GM19043 (cell line): ENCODE results near the gene PDE11A.

Experiments used
- ATAC-seq: cut with Tn5 transposase; IDR thresholded peaks from one replicate; pipeline ENCODE4 v1.9.1; 2021; ENCODE audit warnings: low read depth; ENCODE audit not compliant: unreplicated experiment

Gene PDE11A

DNA sequence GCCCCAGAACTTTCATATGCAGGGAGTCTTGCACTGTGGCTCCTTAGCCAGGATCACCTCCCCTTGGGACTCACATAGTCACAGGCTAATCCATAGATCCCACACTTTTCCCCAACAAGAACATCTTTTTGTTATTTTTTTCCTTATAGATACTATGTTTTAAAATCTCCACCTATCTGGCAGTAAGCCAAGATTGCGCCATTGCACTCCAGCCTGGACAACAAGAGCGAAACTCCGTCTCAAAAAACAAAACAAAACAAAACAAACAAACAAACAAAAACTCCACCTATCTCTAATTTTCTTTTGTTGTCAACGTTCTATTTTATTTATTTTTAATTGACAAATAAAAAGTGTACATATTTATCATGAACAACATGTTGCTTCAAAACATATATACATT lies 141.7 kb downstream of the PDE11A start:
- ATAC-seq: no peak

DNA sequence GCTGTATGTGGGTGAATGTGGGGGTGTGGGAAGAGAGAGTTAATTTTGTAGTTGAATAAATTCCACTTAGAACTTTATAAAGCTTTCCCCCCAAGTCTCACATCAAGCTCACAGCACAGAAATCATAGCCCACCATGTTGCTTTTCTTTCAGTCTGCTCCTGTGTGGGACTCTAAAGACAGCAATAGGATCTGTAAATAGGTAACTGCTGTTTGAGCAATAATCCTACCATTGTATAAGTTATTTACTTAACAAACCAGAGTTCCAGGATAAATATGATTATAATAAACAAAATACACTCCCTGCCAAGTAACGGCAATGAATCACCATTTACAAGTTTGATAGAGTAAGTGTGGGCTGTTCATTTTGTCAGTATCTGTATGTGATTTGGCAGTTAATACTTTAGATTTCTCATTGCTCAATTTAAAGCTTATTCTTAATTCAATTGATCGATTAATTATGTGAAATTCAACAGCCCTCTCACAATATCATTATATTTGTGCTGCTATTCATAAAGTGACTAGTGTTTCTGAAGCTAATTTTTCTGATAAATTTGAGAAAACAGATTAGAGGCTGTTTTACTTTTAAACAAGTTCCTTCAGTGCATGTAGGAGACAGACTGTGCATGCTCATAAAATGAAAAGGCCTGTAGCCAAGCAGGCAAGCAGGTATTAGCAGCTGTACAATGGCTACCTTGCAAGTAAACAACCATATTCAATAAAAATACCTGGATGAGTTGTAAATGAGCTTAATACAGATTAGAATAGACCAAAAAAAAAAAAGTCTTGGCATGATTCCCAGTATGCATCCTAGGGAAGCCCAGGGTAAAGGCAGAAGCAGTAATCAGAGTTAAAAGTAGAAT lies 142.7 kb downstream of the PDE11A start:
- no peak for ATAC-seq

DNA sequence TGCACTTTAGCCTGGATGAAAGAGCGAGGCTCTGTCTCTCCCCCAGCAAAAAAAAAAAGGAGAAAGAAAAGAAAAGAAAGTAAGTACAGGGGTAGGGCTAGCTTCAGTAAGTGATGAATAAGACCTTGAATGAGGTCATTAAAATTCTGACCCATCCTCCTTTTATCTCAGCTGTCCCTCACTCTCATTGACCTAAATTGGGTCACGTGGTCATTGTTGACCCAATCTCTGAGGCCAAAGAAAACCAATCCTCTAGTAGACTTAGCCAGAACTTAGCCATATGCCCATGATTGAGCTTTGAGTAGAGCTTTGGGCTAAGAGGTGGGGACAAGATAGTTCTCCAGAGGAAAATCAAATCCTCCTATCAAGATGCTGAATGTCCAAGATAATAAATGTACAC lies 149.3 kb downstream of the PDE11A start:
- ATAC-seq: no peak

DNA sequence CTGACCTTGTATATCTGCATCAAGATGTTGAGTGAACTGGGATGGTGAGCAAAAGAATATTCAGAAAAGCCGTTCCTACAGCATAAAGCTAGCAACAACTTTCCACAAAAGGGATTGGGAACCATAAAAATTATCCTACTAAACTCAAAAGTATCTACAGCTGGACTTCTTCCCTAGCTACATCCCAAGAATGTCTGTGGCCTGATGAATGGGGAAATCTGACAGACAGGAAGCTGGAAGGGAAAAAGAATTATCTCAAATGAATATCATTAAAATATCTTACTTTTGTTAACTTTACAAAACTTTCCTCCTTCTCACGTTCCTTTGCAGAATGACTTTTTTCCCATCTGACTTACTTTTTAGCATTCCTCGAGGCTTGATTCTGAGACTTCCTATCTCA lies 150.9 kb downstream of the PDE11A start:
- no peak for ATAC-seq

DNA sequence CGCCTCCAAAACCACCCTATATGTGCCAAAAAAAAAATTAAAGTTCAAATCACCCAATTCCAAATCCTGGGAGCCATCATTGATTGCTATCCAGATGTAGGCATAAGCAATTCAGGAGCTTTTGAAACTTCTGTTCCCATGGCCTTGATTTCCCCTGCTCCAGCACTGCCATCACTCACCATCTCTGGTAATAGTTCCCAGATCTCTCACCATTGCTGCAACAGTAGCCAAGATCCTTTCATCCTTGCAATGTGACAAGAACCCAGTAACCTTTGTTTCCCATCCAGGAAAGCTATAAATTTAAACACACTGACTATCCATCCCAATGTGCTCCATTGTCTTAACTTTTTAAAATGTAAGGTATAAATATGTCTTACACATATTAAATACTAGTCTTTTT lies 155.4 kb downstream of the PDE11A start:
- no peak for ATAC-seq

DNA sequence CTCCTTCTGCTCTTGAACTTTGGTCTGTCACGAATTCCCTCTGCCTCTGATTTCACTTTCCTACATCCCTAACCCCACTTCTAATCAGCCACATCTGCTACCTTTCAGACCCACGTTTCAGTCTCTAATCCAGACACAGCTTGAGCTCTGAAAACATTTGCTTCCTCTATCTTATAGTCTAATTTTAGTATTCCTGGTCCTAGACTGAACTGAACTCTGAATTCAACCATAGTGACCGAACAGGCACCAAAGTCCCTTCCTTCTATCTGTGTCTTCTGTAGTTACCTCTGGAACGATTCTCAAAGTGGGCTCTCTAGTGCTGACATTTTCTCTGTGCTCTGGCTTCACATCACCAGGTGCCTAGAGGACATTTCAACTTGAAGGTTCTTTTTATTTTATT lies 156.2 kb downstream of the PDE11A start:
- no peak for ATAC-seq

DNA sequence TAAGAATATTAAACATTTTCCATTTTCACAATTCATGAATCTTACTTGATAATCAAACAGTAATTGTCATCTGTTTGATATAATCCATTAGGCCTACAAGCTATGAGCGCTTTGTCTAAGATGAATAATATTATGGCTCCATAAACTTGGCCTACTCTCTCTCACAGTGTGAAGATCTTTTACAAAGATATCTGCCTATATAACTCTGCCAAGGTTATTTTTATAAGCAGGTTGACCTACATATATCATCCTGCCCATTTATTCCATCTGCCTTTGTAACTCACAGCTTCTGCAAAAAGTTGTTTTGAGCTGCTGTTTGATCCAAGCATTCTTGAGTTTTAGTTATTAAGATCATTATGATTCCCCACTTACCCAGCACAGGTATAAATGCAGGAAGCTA lies 158.3 kb downstream of the PDE11A start:
- no peak for ATAC-seq

DNA sequence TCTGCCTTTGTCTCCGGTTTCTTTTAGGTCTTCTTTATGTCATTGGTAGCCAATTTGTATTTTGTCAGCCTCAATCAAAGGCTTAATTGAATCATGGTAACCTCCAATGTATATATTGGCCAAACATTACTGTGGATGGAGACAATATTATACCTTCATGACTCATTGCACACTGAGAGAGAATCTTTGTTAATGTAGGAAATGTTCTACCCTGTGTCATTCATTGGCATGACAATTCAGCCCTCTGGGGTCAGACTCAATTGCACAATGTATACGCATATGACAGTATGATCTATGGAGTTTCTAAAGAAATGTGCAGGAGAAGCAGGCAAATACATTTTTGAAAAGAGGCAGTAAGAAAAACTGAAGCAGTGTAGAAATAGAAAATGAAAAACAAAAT lies 162.6 kb downstream of the PDE11A start:
- ATAC-seq: no peak

DNA sequence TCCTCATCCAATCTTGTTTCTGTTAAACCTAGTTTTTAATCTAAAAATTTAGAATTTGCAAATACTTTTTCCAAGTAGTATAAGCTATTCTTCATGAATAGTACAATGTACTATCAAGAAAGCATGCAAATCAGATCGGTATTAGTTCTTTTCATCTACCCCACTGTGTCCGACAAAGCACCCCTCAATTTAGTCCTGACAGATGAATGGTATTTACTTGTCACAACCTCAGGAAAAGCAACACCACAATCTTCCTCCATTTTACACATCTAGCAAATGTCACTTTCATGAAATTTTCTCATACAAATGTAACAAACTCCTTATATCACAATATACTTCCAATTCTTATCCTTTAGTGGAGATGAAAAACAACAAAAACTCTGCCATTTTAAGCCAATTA lies 163.8 kb downstream of the PDE11A start:
- no peak for ATAC-seq

DNA sequence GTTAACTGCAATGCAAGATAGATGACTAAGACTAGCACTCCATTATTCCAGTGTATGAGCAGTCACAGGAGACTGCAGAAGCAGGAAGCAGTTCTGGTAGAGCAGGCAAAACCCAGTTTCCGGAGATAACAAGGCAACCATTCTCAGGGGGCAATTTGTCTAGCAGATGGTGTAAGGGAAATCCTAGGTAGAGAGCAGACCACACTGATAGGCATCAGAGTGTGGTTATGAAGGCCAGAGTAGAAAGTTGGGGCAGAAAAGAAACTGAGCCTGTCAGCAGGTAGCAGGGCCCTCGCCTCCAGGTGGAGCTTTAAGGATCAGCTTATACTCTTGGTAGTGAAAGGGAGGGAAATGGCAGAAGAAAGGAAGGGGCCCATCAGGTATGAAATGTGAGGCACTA lies 164.4 kb downstream of the PDE11A start:
- ATAC-seq: no peak

DNA sequence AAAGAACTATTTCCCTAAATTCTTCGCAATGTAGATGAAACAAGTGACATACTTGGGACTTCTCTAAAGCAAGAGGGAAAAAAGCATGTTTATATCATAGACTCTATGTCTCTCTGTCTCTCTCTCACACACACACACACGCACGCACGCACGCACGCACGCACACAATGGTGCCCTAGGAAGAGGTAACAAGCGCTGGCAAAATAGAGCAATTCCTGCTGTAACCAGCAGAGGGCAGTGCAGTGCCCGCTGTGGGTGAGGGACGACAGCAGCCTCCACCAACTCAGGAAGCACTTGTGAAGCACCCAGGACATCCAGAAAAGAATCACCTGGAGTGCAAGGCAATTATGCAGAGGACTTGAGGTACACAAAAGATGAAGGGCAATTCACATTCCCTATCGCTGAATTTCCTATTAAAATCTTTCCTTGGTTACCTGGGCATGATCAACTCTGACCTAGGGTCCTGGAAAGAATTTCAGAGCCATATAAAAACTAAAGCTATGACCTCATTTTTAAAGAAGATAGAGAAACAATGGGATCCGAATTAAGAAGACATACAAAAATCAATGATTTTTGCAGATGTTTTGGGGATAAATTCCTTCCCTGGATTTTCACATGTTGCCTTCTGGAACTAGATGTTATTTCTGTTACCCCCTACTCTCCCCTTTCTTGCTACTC lies 166.4 kb downstream of the PDE11A start:
- ATAC-seq: peak; percentile 90

DNA sequence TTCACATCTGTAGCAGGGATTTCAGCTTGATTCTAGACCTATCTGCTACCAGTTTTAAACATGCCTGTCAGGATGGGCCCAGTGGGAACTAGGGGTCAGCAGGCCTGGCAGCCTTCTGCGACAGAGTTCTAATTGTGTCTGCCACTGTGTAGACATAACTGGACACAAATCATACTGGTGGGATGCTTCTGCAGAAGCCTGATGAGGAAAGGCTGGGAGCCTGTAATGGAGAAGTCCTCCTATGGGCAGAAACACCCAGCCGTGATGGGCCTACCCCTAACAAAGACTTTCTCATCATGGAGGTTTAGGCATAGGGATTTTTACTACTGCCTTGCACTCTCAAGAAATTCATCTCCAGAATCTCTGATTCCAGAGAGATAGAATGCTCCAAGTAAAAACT lies 166.9 kb downstream of the PDE11A start:
- no peak for ATAC-seq

DNA sequence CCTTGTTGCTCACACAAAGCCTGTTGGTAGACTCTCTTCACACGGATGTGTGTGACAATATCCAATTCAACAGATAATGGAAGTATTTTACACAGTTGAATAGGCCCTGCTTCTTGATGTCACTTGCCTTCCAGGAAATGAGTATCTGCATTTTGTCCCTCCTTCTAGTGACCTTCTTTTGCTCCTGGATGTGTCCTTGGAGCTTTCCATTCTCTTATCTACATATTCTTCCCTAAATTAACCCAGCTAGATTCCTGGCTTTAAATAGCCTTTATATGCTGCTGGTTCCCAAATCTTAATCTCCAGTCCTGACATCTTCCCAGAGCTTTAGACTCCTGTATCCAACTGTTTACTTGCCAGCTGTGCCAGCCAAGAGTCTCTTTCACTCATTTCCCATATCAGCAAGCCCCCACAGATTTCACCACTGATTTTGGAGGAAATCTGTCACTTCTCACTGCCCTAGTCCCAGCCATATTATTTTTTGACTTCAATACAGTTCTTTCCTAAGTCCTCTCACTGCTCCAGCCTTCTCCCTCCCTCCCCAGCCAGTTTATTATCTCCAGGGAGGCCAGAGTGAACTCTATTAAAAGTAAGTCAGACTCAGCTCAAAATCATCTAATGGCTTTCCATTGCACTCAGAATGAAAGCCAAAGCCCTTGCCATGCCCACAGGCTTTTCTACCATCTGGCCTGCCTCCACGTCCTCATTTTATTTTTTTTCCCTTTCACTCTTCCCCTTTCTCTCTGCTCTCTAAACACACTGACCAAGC lies 170.0 kb downstream of the PDE11A start:
- ATAC-seq: no peak

DNA sequence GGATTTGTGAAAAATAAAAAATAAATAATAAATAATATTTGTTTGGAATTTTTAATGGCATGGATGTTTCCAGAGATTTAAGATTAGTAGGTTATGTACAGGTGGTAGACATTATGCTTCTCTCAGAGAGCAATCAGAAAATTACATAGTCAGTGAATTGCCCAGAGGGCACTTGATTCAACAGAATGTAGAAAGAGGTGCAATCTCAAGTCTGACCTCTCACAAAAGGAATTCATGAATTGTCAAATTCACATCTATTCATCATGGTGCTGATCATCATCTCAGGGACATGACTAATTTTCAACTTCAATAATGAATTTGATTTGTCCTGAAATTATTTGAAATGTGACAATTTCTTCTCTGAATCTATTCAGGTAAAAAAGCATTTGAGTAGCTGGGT lies 172.5 kb downstream of the PDE11A start:
- ATAC-seq: no peak

DNA sequence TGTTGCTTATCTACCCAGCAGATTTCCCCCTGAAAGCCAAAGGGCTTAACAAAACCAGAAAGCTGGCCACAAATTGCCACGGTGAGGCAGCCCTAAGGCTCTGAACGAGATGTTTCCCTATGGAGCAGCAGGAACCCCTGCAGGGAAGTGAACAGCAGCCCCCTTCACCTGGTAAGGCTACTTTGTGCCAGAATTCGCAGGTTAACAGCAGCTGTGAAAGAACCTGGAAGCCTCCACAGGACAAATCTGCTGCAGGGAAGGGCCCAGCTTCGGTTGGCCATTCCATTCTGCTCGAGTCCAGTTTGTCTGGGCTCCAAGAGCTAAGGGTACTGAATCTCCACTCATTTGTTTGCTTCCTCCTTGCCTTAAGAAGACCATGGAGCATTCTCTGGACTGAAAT lies 175.3 kb downstream of the PDE11A start:
- ATAC-seq: no peak

DNA sequence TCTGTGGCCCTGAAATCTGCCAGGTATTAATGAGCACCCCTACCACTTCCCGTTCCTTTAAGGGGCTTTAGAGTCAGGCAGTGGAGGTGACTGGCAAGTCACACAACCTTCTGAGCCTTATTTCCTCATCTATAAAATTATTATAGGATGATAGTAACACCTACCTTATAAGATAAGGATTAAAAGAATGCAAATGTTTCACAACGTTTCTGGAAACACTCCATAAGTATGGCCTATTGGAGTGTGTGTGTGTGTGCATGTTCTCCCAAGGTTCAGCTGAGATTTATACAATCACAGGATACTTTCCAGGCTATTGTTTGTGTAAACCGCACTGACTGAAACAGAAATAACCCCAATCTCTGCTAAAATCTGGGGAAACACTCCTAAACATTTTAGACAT lies 176.0 kb downstream of the PDE11A start:
- ATAC-seq: no peak

DNA sequence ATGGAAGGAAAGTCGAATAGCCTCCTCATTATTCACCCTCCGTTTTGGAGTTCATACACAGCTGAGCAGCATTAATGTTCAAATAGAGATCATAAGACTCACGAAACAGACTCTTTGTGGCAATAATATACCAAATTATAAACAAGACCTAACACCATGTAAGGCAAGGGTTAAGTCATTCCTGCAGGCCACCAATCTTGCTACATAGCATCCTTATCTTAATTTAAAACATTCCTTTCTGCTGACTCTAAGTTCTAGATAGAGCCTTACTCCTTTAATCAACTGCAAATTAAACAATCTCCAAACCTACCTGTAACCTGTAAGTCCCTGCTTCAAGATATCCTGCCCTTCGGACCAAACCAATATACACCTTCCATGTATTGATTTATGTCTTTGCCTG lies 178.0 kb downstream of the PDE11A start:
- no peak for ATAC-seq

DNA sequence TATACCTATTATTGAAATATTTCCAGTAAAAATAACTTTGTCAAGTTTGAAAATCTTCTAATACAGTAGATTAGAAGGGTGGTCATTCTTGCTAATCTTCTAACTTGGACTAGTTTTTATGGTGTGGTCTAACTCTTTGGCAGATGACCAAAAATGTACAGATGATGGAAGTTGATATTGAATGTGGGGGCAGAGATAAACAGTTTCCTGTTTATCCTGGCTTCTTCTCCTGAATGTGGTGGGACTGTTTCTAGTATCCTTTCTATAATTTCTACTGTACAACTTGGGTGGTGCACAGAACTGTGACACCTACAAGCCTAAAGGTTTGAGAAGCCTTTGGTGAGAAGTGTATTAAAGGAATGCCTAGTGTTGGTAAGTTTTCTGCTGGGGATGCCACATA lies 178.7 kb downstream of the PDE11A start:
- ATAC-seq: no peak

DNA sequence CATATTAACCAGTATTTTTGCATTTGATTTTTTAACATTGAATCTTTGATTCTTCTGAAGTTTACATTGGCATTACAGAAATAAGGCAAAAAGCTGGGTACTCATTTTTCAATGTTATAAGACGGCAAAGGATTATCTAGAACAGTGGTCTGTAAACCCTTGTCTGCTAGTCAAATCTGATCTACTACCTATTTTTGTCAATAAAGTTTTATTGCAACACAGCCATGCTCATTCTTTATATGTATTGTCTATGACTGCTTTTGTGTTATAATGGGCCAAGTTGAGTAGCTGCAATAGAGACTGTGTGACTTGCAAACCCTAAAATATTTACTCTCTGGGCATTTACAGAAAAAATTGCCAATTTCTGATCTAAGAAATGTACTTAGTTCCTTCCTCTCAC lies 181.0 kb downstream of the PDE11A start:
- no peak for ATAC-seq

DNA sequence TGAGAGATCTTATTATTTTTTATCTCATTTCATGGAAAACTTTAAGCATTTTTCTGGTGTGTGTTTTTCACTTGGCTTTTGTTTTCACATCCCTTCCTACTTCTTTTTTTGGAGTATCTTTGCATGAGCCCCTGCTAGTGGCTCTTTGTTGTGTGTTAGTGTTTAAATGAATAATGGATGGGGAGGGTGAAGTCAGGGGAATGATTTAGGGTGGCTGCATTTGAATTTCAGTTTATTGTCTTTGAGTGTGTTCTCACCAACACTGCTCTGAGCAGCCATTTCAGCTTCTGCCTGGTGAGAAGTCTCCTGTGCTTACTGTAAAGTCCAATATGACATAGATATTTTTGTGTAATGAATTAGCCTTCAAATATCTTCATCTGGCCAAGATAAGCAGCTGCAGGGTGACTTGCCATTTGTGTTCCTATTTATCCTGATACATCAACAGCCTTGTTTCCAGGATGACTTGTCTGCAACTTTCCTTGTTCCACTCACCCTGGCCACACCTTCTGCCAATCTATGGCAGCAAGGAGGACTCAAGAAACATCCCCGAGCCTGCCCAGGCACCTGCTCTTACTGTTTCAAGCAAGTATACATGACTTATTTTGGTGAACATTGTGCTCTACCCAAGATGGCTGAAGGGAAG lies 182.6 kb downstream of the PDE11A start:
- ATAC-seq: no peak

DNA sequence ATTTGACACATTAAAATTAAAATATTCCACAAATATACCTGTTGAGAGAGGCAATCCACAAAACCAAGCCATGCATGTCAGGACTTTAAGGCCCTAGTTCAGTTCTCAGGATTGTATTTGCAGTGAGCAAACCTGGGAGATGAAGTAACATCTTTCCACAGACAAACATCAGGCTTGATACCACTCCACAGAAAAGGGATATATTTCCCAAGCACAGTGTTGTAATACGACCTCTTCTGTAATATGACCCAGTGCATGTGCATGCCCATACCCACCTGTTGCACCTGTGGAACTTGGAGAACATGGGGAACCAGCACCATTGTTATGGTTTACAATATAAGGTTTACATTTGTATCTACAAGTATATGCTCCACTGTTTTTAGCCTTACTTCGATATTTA lies 184.0 kb downstream of the PDE11A start:
- ATAC-seq: no peak
